ENCODE measurements around the gene TYW5. TPM values are rescaled to one million over a fixed set of nuclear protein-coding genes. Genes with fewer than 3 reads are reported as not detected.

The TYW5 gene, protein sequence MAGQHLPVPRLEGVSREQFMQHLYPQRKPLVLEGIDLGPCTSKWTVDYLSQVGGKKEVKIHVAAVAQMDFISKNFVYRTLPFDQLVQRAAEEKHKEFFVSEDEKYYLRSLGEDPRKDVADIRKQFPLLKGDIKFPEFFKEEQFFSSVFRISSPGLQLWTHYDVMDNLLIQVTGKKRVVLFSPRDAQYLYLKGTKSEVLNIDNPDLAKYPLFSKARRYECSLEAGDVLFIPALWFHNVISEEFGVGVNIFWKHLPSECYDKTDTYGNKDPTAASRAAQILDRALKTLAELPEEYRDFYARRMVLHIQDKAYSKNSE
- 12.5 and 14.2 TPM in 2 replicates for total RNA-seq (2022)
- percentile 90 among the genes with signal in this experiment for Bru-seq, nascent RNA
- BruChase-seq, experiment 1, labeled RNA remaining after a 6-hour chase = percentile 74 among the genes with signal in this experiment
- BruChase-seq, experiment 2, labeled RNA remaining after a 2-hour chase = percentile 87 among the genes with signal in this experiment
- long read RNA-seq, full-length matches to known transcripts = 14 of 21 reads
- long read RNA-seq, partial matches to known transcripts = 0 of 21 reads
- long read RNA-seq, other reads (novel, unspliced or antisense) = 7 of 21 reads

DNA sequence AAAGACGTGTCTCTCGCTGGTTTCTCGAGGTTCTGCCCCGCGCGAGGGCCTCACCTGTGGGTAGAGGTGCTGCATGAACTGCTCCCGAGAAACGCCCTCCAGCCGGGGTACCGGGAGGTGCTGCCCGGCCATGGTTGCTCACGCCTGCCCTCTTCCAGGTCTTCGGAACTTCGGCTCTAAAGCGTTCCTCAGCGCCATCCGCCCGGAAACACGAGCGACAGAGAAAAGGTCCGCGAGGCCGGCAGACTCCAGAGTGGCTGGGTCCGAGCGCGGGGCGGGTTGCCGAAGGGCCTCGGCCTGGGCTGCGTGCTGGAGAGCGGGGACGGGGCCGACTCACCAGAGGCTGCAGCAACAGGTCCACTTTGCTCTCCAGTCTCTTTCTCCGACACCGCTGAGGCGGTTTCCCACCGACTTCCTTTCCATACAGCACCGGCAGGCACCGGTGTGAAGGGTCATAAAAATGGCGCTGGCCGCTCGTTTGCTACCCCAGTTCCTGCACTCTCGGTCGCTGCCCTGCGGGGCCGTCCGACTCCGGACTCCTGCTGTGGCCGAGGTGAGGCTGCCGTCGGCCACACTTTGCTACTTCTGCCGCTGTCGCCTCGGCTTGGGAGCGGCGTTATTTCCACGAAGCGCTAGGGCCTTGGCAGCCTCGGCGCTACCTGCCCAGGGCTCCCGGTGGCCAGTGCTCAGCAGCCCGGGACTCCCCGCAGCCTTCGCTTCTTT is at the start of gene TYW5, which contains the start of gene MAIP1:
TSS of gene TYW5 (minus strand) at position 153 of the 723 bp plus-strand sequence. CDS start at position 132, 21 bp downstream.
TSS of gene MAIP1 (plus strand) at position 244 of the 723 bp plus-strand sequence. CDS start at position 461, 217 bp downstream.
- peaks cover 53% of the 10 kb centered on the region for H3K36me3 Mint-ChIP-seq (ENCODE audit: insufficient read depth, unreplicated experiment)
- H3K4me1 Mint-ChIP-seq (ENCODE audit: low read depth, unreplicated experiment) = peaks cover 34% of the 10 kb centered on the region
- peak; percentile 86 for DNase-seq
- H3K27ac Mint-ChIP-seq (ENCODE audit: unreplicated experiment) = peak within 1 kb of the TSS; percentile 90
- H3K27me3 Mint-ChIP-seq (ENCODE audit: unreplicated experiment) = no peaks in the 10 kb centered on the region
- CTCF ChIA-PET = no interaction called here
- no peaks in the 10 kb centered on the region for H3K9me3 Mint-ChIP-seq (ENCODE audit: low read depth, unreplicated experiment)
- TF ChIP-seq, protein P1, sequence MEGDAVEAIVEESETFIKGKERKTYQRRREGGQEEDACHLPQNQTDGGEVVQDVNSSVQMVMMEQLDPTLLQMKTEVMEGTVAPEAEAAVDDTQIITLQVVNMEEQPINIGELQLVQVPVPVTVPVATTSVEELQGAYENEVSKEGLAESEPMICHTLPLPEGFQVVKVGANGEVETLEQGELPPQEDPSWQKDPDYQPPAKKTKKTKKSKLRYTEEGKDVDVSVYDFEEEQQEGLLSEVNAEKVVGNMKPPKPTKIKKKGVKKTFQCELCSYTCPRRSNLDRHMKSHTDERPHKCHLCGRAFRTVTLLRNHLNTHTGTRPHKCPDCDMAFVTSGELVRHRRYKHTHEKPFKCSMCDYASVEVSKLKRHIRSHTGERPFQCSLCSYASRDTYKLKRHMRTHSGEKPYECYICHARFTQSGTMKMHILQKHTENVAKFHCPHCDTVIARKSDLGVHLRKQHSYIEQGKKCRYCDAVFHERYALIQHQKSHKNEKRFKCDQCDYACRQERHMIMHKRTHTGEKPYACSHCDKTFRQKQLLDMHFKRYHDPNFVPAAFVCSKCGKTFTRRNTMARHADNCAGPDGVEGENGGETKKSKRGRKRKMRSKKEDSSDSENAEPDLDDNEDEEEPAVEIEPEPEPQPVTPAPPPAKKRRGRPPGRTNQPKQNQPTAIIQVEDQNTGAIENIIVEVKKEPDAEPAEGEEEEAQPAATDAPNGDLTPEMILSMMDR (IDR thresholded peaks at IDR 0.05; ENCODE audit: unreplicated experiment) = no peak
- H3K4me3 Mint-ChIP-seq (ENCODE audit: low read depth, unreplicated experiment) = peak within 1 kb of the TSS; percentile 92
- intact Hi-C loops (cut with micrococcal nuclease; ENCODE audit: unreplicated experiment) = no loop called here
- no TSS peak for BruUV-seq (replicated peaks)

DNA sequence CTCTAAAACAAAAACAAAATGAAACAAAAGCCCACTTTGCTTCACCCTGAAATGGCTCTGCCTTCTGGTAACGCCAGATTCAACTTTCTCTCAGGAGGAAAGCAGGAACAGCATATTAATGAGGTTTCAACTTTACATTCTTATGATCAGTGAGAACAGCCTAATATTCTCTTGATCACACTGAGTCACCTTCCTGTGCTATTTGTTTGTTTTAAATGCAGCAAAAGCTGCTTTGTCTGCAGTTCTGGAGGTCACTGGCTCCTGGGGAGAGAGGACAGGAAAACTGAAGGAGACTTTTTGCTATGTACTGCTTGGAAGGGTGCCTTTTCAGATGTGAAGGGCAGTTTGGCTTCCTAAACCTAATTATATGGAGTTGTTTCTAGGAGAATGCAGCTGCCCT is 48.2 kb upstream of the TYW5 start:
- Mint-ChIP-seq H3K27ac (ENCODE audit: unreplicated experiment) (no peak overlapping the region), H3K27me3 (ENCODE audit: unreplicated experiment) (no peaks in the 10 kb centered on the region), H3K4me1 (ENCODE audit: low read depth, unreplicated experiment) (peaks cover 9% of the 10 kb centered on the region), H3K4me3 (ENCODE audit: low read depth, unreplicated experiment) (no peak overlapping the region), H3K36me3 (ENCODE audit: insufficient read depth, unreplicated experiment) (no peaks in the 10 kb centered on the region), H3K9me3 (ENCODE audit: low read depth, unreplicated experiment) (no peaks in the 10 kb centered on the region)
- BruUV-seq (replicated peaks) = no TSS peak
- CTCF ChIA-PET = no interaction called here
- intact Hi-C loops (cut with micrococcal nuclease; ENCODE audit: unreplicated experiment) = no loop called here
- TF ChIP-seq, protein P1 (IDR thresholded peaks at IDR 0.05; ENCODE audit: unreplicated experiment) = no peak
- no peak for DNase-seq

DNA sequence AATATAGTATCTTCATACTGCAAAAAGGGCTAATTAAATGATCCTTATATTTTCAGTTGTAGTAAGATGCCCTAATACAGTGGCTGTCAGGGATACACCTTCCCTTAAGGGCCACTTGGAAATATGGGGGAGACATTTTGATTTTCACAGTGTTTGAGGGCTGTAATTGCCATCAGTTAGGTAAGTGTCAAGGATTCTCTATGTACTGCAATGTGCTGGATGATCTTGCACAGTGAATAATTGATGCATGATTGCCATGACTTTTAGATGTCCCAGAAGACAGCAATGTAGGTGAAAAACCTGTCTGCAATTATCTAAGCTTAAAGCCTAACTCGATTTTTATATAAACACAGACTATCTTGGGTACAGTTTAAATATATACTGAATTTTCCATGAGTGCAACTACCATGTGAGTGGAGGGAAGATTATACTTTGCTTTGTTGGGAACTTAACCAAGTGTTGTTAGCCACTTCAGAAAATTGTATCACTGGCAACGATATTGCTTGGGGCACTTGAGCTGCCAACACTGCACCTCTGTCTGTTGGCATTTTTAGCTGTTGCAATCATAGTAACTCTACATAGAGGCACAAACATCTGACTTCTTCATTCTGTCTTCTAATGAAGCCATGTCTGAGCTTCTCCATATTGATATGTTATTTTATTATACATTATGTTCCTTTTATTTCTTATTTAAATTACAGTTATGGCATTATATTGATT is 45.3 kb upstream of the TYW5 start:
- H3K36me3 Mint-ChIP-seq (ENCODE audit: insufficient read depth, unreplicated experiment) = no peaks in the 10 kb centered on the region
- CTCF ChIA-PET = no interaction called here
- peaks cover 2% of the 10 kb centered on the region for H3K9me3 Mint-ChIP-seq (ENCODE audit: low read depth, unreplicated experiment)
- intact Hi-C loops (cut with micrococcal nuclease; ENCODE audit: unreplicated experiment) = no loop called here
- H3K4me3 Mint-ChIP-seq (ENCODE audit: low read depth, unreplicated experiment) = no peak overlapping the region
- H3K27me3 Mint-ChIP-seq (ENCODE audit: unreplicated experiment) = no peaks in the 10 kb centered on the region
- peaks cover 20% of the 10 kb centered on the region for H3K4me1 Mint-ChIP-seq (ENCODE audit: low read depth, unreplicated experiment)
- no TSS peak for BruUV-seq (replicated peaks)
- TF ChIP-seq, protein P1 (IDR thresholded peaks at IDR 0.05; ENCODE audit: unreplicated experiment) = no peak
- DNase-seq = no peak
- H3K27ac Mint-ChIP-seq (ENCODE audit: unreplicated experiment) = no peak overlapping the region

DNA sequence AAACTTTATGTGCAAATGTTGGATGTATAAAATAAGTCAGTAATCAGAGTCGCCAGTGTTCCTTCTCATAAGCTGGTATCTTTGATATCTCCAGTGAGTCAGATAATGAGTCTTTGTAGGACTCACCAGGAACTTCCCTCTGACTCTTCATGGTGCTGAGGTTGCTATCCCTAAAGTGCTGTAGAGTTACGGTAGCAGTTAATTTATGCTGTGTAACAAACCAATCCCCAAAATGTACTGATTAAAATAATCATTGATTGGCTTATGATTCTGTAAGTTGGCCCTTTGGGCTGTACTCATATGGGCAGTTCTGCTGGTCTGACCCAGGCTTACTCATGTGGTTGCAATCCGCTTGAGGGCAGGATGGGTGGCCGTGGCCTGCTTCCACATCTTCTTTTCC is 43.9 kb upstream of the TYW5 start:
- no peaks in the 10 kb centered on the region for H3K36me3 Mint-ChIP-seq (ENCODE audit: insufficient read depth, unreplicated experiment)
- H3K9me3 Mint-ChIP-seq (ENCODE audit: low read depth, unreplicated experiment) = peaks cover 2% of the 10 kb centered on the region
- BruUV-seq (replicated peaks) = no TSS peak
- CTCF ChIA-PET = no interaction called here
- intact Hi-C loops (cut with micrococcal nuclease; ENCODE audit: unreplicated experiment) = no loop called here
- DNase-seq = no peak
- TF ChIP-seq, protein P1 (IDR thresholded peaks at IDR 0.05; ENCODE audit: unreplicated experiment) = no peak
- H3K4me1 Mint-ChIP-seq (ENCODE audit: low read depth, unreplicated experiment) = peaks cover 20% of the 10 kb centered on the region
- no peaks in the 10 kb centered on the region for H3K27me3 Mint-ChIP-seq (ENCODE audit: unreplicated experiment)
- no peak overlapping the region for H3K4me3 Mint-ChIP-seq (ENCODE audit: low read depth, unreplicated experiment)
- no peak overlapping the region for H3K27ac Mint-ChIP-seq (ENCODE audit: unreplicated experiment)

All from Calu3 (cell line).